Peyer's patch (tissue), 4 donors: ENCODE measurements around the gene SEMA4D.

Experiments
- CTCF ChIP-seq, 6 experiments: fragments of 450-650 bp in 4 of 6; fragments of 200-600 bp in 2 of 6; sonication (generic) in 1 of 6; IDR thresholded peaks; one replicate each; pipeline ENCODE4 v1.5.1; 2017 to 2019; ENCODE audit warnings: antibody characterized with exemption in 6 of 6, mild to moderate bottlenecking in 3 of 6, moderate library complexity in 1 of 6
- POLR2A ChIP-seq, 2 donors: fragments of 450-650 bp; IDR thresholded peaks; one replicate each; pipeline ENCODE4 v1.5.1; 2017; ENCODE audit warnings: antibody characterized with exemption in 2 of 2, mild to moderate bottlenecking in 2 of 2, moderate library complexity in 2 of 2

- no peak for TF ChIP-seq CTCF (IDR thresholded peaks at IDR 0.05)
- no peak for TF ChIP-seq POLR2A (IDR thresholded peaks at IDR 0.05)
Measured at GRCh38 chr9:89345476-89345875, 152.4 kb downstream of the SEMA4D start.
